Astrocyte of the cerebellum (primary cell): ENCODE data around the gene DLG3.

Experiments
- DNase-seq: peaks from one replicate; pipeline ENCODE4 v3.0.0-alpha.2; 2011; ENCODE audit warnings: low read depth
- H3K4me3 ChIP-seq: 2 replicates; pipeline ENCODE4 v1.5.1; 2011; ENCODE audit warnings: mild to moderate bottlenecking, low read depth, low read length, moderate library complexity
- in situ Hi-C: cut with HindIII; loops from 2 replicates; pipeline ENCODE4 v1.10.0; 2017; ENCODE audit warnings: low sequenced_read_pairs
- TF ChIP-seq, protein P1 (sequence below): IDR thresholded peaks from 2 replicates; pipeline ENCODE4 v1.5.1; 2012; ENCODE audit warnings: low read length, low read depth, moderate library complexity, mild to moderate bottlenecking; ENCODE audit errors: missing control alignments

Gene DLG3

DNA sequence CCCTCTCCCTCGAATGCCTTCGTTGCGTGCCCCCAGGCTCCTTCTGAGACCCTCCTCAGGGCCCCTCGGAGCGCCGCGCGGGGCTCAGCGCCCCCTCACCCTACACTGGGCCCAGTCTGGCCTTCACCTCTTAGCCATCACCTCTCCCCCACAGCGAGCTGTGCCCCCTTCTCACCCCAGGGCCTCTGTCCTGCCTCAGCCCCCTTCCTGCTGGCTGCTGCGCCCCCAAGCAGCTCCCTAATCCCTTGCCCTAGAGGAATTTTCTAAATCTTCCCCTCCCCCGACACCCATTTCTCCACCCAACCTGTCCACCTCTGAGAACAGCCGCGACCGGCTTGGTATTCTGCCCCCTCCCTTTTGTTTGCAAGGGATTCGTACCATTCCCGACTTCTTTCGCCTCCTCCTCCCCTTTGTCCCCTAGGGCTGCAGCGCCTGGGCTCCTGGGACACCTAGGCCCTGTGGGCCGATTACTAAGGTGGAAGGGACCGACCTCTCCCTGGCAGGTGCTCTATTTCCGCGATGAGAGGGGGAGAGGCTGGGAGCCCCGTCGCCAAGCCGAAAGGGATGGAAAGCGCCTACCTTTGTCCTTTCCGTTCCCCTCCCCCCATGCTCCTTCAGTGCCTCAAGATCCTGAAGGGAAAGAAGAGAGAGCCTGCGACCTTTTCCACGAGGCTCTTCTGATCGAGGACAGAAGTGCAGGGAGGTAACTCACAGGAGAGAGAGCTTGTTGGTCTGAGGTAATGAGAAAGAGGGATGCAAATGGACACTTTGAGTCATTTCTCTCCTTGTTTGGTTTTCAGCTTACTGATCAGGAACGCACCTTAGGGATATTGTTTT lies 10.9 kb downstream of the DLG3 start:
- in situ Hi-C loops: no loop called here
- H3K4me3 ChIP-seq: peak overlapping the region; percentile 57
- no peak for DNase-seq
- TF ChIP-seq, protein P1, sequence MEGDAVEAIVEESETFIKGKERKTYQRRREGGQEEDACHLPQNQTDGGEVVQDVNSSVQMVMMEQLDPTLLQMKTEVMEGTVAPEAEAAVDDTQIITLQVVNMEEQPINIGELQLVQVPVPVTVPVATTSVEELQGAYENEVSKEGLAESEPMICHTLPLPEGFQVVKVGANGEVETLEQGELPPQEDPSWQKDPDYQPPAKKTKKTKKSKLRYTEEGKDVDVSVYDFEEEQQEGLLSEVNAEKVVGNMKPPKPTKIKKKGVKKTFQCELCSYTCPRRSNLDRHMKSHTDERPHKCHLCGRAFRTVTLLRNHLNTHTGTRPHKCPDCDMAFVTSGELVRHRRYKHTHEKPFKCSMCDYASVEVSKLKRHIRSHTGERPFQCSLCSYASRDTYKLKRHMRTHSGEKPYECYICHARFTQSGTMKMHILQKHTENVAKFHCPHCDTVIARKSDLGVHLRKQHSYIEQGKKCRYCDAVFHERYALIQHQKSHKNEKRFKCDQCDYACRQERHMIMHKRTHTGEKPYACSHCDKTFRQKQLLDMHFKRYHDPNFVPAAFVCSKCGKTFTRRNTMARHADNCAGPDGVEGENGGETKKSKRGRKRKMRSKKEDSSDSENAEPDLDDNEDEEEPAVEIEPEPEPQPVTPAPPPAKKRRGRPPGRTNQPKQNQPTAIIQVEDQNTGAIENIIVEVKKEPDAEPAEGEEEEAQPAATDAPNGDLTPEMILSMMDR: no peak

DNA sequence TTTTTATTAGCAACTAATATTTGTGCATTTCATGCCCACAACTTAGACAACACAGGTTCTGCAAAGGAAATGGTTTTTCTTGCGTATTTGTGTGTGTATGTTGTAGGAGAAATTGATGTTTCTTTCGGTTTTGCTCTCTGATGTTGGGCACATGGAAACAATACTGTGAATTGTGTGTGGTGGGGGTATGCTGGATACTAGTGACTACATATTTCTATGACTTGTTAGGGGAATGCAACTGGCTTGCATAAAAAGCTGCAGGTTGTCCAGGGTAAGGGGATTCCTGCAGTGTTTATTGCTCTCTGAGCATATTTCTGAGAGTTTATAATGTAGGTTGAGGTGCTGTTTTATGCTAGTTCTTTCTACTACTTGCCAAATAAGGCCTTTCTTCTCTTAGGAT lies 11.6 kb downstream of the DLG3 start:
- in situ Hi-C loops: no loop called here
- TF ChIP-seq, protein P1: no peak
- DNase-seq: no peak
- peak overlapping the region; percentile 57 for H3K4me3 ChIP-seq

DNA sequence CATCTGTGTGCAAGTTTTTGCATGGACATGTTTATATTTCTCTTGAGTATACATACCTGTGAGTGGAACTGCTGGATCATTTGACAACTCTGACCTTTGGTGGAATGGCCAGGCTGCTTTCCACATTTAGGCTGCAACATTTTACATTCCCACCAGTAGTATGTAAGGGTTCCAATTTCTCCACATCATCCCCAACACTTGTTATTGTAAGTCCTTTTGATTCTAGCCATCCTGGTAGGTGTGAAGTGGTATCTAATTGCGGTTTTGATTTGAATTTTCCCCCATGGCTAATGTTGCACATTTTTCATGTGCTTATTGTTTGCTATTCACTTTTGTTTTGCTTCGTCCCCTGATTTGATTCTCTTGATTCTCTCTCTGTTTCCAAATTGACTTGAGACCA lies 16.4 kb downstream of the DLG3 start:
- TF ChIP-seq, protein P1: no peak
- no peak overlapping the region for H3K4me3 ChIP-seq
- in situ Hi-C loops: no loop called here
- DNase-seq: no peak

DNA sequence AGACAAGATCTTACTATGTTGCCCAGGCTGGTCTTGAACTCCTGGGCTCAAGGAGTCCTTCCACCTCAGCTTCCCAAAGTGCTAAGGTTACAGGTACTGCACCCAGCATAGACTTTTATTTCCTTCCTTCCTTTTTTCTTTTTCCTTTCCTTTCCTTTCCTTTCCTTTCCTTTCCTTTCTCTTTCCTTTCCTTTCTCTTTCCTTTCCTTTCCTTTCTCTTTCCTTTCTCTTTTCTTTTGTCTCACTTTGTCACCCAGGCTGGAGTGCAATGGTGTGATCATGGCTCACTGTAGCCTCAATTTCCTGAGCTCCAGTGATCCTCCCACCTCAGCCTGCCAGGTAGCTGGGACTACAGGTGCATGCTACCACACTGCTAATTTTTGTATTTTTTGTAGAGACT lies 19.4 kb downstream of the DLG3 start:
- TF ChIP-seq, protein P1: no peak
- no peak overlapping the region for H3K4me3 ChIP-seq
- in situ Hi-C loops: no loop called here
- no peak for DNase-seq

DNA sequence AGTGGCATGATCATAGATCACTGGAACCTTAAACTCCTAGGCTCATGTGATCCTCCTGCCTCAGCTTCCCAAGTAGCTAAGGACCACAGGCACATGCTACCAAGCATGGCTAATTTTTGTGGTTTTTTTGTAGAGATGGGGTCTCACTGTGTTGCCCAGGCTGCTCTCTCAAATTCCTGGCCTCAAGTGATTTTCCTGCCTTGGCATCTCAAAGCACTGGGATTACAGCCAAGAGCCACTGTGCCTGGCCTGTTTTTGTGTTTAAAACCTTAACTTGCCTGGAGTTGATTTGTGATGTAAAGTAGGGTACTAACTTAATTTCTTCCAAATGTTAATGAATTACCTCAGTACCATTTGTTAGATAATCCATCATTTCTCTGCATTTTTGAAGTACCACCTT lies 22.3 kb downstream of the DLG3 start:
- in situ Hi-C loops: no loop called here
- no peak overlapping the region for H3K4me3 ChIP-seq
- DNase-seq: no peak
- TF ChIP-seq, protein P1: no peak

DNA sequence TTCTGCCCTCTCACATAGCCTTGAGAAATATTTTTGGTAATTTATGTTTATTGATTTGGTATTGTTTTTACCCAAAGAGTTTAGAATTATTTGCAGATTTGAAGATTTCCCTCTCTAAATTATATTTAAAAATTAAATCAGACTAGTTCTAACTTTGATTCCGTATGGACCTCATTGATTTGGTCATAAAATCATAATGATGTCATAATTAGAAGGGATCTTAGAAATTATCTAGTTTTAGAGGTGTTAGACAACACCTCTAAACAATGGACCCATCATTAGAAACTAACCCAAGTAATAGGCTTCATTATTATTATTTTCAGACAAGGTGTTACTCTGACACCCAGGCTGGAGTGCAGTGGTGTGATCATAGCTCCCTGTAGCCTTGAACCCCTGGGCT lies 24.1 kb downstream of the DLG3 start:
- no peak for DNase-seq
- TF ChIP-seq, protein P1: no peak
- in situ Hi-C loops: no loop called here
- no peak overlapping the region for H3K4me3 ChIP-seq
